H1 (cell line): ENCODE data around the gene TEX55. TPM values are rescaled to one million over a fixed set of nuclear protein-coding genes. Genes with fewer than 3 reads are reported as not detected.

Source experiments
- CTCF ChIA-PET: fragments of 300-600 bp; sonication (Branson Sonifier 250); formaldehyde crosslinking; loops from one replicate; lab custom pipeline; 2021; ENCODE audit not compliant: partially characterized antibody; lab: Charles Lee
- POLR2A ChIA-PET: fragments of 300-600 bp; sonication (Branson Sonifier 250); formaldehyde crosslinking; loops from one replicate; lab custom pipeline; 2021; ENCODE audit warnings: inconsistent platforms; ENCODE audit not compliant: partially characterized antibody; lab: Charles Lee
- DNase-seq, 2 experiments: peaks; one replicate each; pipeline versions ENCODE4 v3.0.0 to v3.0.0-alpha.2; 2010 to 2022; ENCODE audit warnings: low spot score in 2 of 2, low read depth in 1 of 2, mixed read lengths in 1 of 2
- FAIRE-seq: peaks from 2 replicates; lab custom pipeline; 2011; peaks lifted over from hg19 to GRCh38; lab: Jason Lieb, UNC
- H2AFZ ChIP-seq: 2 replicates; pipeline ENCODE4 v1.8.1; 2012; ENCODE audit warnings: low read length, inconsistent platforms
- H2AK5ac ChIP-seq: 2 replicates; pipeline ENCODE4 v1.6.1; 2013; ENCODE audit warnings: low read depth, low read length
- H2BK120ac ChIP-seq: replicated peaks from 2 replicates; pipeline ENCODE3; 2013; ENCODE audit warnings: low read depth, low read length, inconsistent platforms
- H2BK12ac ChIP-seq: 2 replicates; pipeline ENCODE4 v1.6.1; 2013; ENCODE audit warnings: low read depth, low read length
- H2BK15ac ChIP-seq: 2 replicates; pipeline ENCODE4 v1.6.1; 2013; ENCODE audit warnings: low read length
- H2BK20ac ChIP-seq: 2 replicates; pipeline ENCODE4 v1.6.1; 2013; ENCODE audit warnings: low read length
- H2BK5ac ChIP-seq: 2 replicates; pipeline ENCODE4 v1.6.1; 2013; ENCODE audit warnings: low read depth, low read length
- H3K14ac ChIP-seq: 2 replicates; pipeline ENCODE4 v1.6.1; 2013; ENCODE audit warnings: inconsistent platforms; ENCODE audit not compliant: insufficient read length
- H3K18ac ChIP-seq: 2 replicates; pipeline ENCODE4 v1.6.1; 2013; ENCODE audit warnings: low read length; ENCODE audit errors: extremely low read depth
- H3K23ac ChIP-seq: 2 replicates; pipeline ENCODE4 v1.6.1; 2013; ENCODE audit warnings: inconsistent platforms; ENCODE audit not compliant: insufficient read length
- H3K23me2 ChIP-seq: 2 replicates; pipeline ENCODE4 v1.6.1; 2013; ENCODE audit warnings: low read depth, low read length
- H3K27ac ChIP-seq: 2 replicates; pipeline ENCODE4 v1.6.1; 2011; ENCODE audit warnings: low read depth, low read length, inconsistent platforms
- H3K27me3 ChIP-seq, 4 experiments: replicated peaks in 1 of 4; 1 replicate in 1 of 4; 2 replicates in 3 of 4; pipeline versions ENCODE4 v1.6.1 to v1.8.1; 2011 to 2013; ENCODE audit warnings: low read length in 3 of 4, mild to moderate bottlenecking in 3 of 4, inconsistent platforms in 2 of 4, mixed read lengths in 2 of 4, moderate library complexity in 1 of 4; ENCODE audit not compliant: control insufficient read depth in 3 of 4, insufficient read depth in 3 of 4; ENCODE audit errors: extremely low read depth in 1 of 4
- H3K36me3 ChIP-seq, 4 experiments: 2 replicates each; pipeline versions ENCODE4 v1.6.1 to v1.8.1; 2011 to 2013; ENCODE audit warnings: mild to moderate bottlenecking in 4 of 4, low read length in 3 of 4, moderate library complexity in 2 of 4, control low read depth in 1 of 4, inconsistent platforms in 1 of 4; ENCODE audit not compliant: insufficient read depth in 4 of 4, control insufficient read depth in 2 of 4
- H3K4ac ChIP-seq: replicated peaks from 2 replicates; pipeline ENCODE3; 2013; ENCODE audit warnings: low read length, low read depth, mixed read lengths, inconsistent platforms; ENCODE audit not compliant: insufficient read length
- H3K4me1 ChIP-seq, 4 experiments: replicated peaks in 1 of 4; 1 replicate in 1 of 4; 2 replicates in 3 of 4; pipeline versions ENCODE4 v1.6.1 to v1.8.1; 2011 to 2013; ENCODE audit warnings: low read length in 3 of 4, inconsistent platforms in 2 of 4, mixed read lengths in 1 of 4; ENCODE audit not compliant: insufficient read depth in 4 of 4, control insufficient read depth in 3 of 4
- H3K4me2 ChIP-seq, 2 experiments: 2 replicates each; pipeline versions ENCODE4 v1.6.1 to v1.8.1; 2011 to 2013; ENCODE audit warnings: low read depth in 2 of 2, low read length in 2 of 2, control low read depth in 1 of 2, inconsistent platforms in 1 of 2, mild to moderate bottlenecking in 1 of 2; ENCODE audit not compliant: insufficient read depth in 1 of 2
- H3K4me3 ChIP-seq, 4 experiments: fragments of 200-600, 300-600 bp in 1 of 4; sonication (generic), shearing (Covaris generic), sonication (Bioruptor Twin) in 1 of 4; 2 replicates each; pipeline versions ENCODE4 v1.5.1 to v1.8.1; 2011 to 2016; ENCODE audit warnings: low read length in 4 of 4, low read depth in 3 of 4, control low read depth in 2 of 4, inconsistent platforms in 2 of 4, mild to moderate bottlenecking in 2 of 4, mixed read lengths in 1 of 4, moderate library complexity in 1 of 4; ENCODE audit not compliant: insufficient read depth in 2 of 4; ENCODE audit errors: extremely low read depth in 1 of 4
- H3K56ac ChIP-seq: replicated peaks from 2 replicates; pipeline ENCODE3; 2013; ENCODE audit warnings: low read depth, mild to moderate bottlenecking, mixed read lengths, low read length, inconsistent platforms; ENCODE audit not compliant: insufficient read length
- H3K79me1 ChIP-seq: 2 replicates; pipeline ENCODE4 v1.6.1; 2013; ENCODE audit warnings: low read depth, low read length, control low read depth
- H3K79me2 ChIP-seq, 2 experiments: 2 replicates each; pipeline versions ENCODE4 v1.6.1 to v1.8.1; 2012 to 2013; ENCODE audit warnings: low read length in 2 of 2, mild to moderate bottlenecking in 2 of 2, inconsistent platforms in 1 of 2; ENCODE audit not compliant: insufficient read depth in 2 of 2, control insufficient read depth in 1 of 2
- H3K9ac ChIP-seq, 4 experiments: replicated peaks in 1 of 4; 1 replicate in 1 of 4; 2 replicates in 3 of 4; pipeline versions ENCODE4 v1.6.1 to v1.8.1; 2011 to 2013; ENCODE audit warnings: low read depth in 3 of 4, low read length in 3 of 4, control low read depth in 2 of 4, mild to moderate bottlenecking in 2 of 4, moderate library complexity in 2 of 4, inconsistent platforms in 1 of 4; ENCODE audit errors: extremely low read depth in 1 of 4
- H3K9me3 ChIP-seq, 2 experiments: 2 replicates each; pipeline versions ENCODE4 v1.6.1 to v1.8.1; 2012 to 2013; ENCODE audit warnings: mild to moderate bottlenecking in 2 of 2, moderate library complexity in 2 of 2, control low read depth in 1 of 2, inconsistent platforms in 1 of 2, low read depth in 1 of 2, low read length in 1 of 2, mixed read lengths in 1 of 2; ENCODE audit not compliant: insufficient read depth in 2 of 2
- H4K20me1 ChIP-seq, 2 experiments: replicated peaks in 1 of 2; 2 replicates each; pipeline versions ENCODE3 to v1.8.1; 2011 to 2013; ENCODE audit warnings: inconsistent platforms in 2 of 2, low read length in 2 of 2, mild to moderate bottlenecking in 1 of 2; ENCODE audit not compliant: insufficient read depth in 2 of 2, control insufficient read depth in 1 of 2
- H4K5ac ChIP-seq: 2 replicates; pipeline ENCODE4 v1.6.1; 2013; ENCODE audit warnings: low read length, low read depth, mixed read lengths, inconsistent platforms; ENCODE audit not compliant: insufficient read length
- H4K8ac ChIP-seq: 2 replicates; pipeline ENCODE4 v1.8.0; 2013; ENCODE audit warnings: mild to moderate bottlenecking, moderate library complexity, low read length, inconsistent platforms; ENCODE audit not compliant: insufficient read depth; ENCODE audit errors: extremely low read depth
- H4K91ac ChIP-seq: replicated peaks from 2 replicates; pipeline ENCODE3; 2013; ENCODE audit warnings: low read length, mixed read lengths, inconsistent platforms; ENCODE audit not compliant: insufficient read length
- BACH1 ChIP-seq: IDR thresholded peaks from 2 replicates; pipeline ENCODE4 v1.6.1; 2012; ENCODE audit warnings: low read length, improper control_type of control experiment
- CHD1 ChIP-seq: IDR thresholded peaks from 2 replicates; pipeline ENCODE4 v1.6.1; 2012; ENCODE audit warnings: low read depth, low read length, improper control_type of control experiment
- EP300 ChIP-seq, 2 experiments: IDR thresholded peaks; 1 replicate in 1 of 2; 2 replicates in 1 of 2; pipeline ENCODE4 v1.6.1; 2011 to 2012; ENCODE audit warnings: low read depth in 2 of 2, low read length in 2 of 2, mild to moderate bottlenecking in 2 of 2, borderline replicate concordance in 1 of 2, inconsistent platforms in 1 of 2, moderate library complexity in 1 of 2
- RAD21 ChIP-seq, 2 experiments: IDR thresholded peaks in 1 of 2; conservative IDR thresholded peaks in 1 of 2; 2 replicates each; pipeline ENCODE4 v1.6.1; 2011; ENCODE audit warnings: low read depth in 2 of 2, low read length in 2 of 2, improper control_type of control experiment in 1 of 2, inconsistent platforms in 1 of 2, mild to moderate bottlenecking in 1 of 2, moderate library complexity in 1 of 2
- TAF7 ChIP-seq: optimal IDR thresholded peaks from 2 replicates; pipeline ENCODE3; 2011; ENCODE audit warnings: low read depth, mild to moderate bottlenecking, inconsistent platforms, low read length, moderate library complexity, borderline replicate concordance
- WGBS, 2 experiments: shearing (Covaris generic) in 1 of 2; methylation state at CpG; one replicate each; pipeline versions ENCODE4 v1.1.6 to v1.1.7; 2013 to 2015; ENCODE audit warnings: low lambda C conversion rate in 2 of 2, mixed read lengths in 2 of 2, inconsistent platforms in 1 of 2, low coverage in 1 of 2, missing lambda C conversion rate in 1 of 2; ENCODE audit not compliant: insufficient replicate concordance in 2 of 2, insufficient coverage in 1 of 2, insufficient read length in 1 of 2; ENCODE audit errors: extremely low coverage in 1 of 2, missing lambda C conversion rate in 1 of 2; 5-methylcytosine and 5-hydroxymethylcytosine counted together
- polyA plus RNA-seq, 7 experiments: library from polyadenylated mRNA; depleted of rRNA in 3 of 7; stranded (reverse) in 5 of 7; unstranded in 2 of 7; fragments of >200 nt in 5 of 7; fragments of 200-250 nt in 2 of 7; gene quantifications; 1 replicate in 5 of 7; 2 replicates in 1 of 7; 4 replicates in 1 of 7; pipeline versions ENCODE4 v1.2.1 to v1.2.3, GENCODE V29; 2011 to 2013; ENCODE audit warnings: missing spikeins in 2 of 7, mixed read lengths in 2 of 7
- total RNA-seq: library from RNA; stranded (reverse); fragmentation: NEBNext Ultra II Directional; extraction: Animal tissue kit (Norgen Biotek cat#: 25700); gene quantifications from 2 replicates; pipeline ENCODE4 v1.2.1, GENCODE V29; 2021
- TF ChIP-seq, protein P1 (sequence below), 3 experiments: IDR thresholded peaks; 1 replicate in 2 of 3; 2 replicates in 1 of 3; pipeline versions ENCODE4 v1.5.1 to v1.6.1; 2011; ENCODE audit warnings: low read length in 3 of 3, mild to moderate bottlenecking in 3 of 3, inconsistent platforms in 2 of 3, low read depth in 1 of 3, moderate library complexity in 1 of 3; ENCODE audit not compliant: insufficient read depth in 1 of 3; ENCODE audit errors: control extremely low read depth in 1 of 3

The TEX55 gene
- total and polyA plus RNA-seq, 2 of the 8 experiments (the other 6 are each of a cell fraction or from before 2014, with no cell fraction given) = not detected

DNA sequence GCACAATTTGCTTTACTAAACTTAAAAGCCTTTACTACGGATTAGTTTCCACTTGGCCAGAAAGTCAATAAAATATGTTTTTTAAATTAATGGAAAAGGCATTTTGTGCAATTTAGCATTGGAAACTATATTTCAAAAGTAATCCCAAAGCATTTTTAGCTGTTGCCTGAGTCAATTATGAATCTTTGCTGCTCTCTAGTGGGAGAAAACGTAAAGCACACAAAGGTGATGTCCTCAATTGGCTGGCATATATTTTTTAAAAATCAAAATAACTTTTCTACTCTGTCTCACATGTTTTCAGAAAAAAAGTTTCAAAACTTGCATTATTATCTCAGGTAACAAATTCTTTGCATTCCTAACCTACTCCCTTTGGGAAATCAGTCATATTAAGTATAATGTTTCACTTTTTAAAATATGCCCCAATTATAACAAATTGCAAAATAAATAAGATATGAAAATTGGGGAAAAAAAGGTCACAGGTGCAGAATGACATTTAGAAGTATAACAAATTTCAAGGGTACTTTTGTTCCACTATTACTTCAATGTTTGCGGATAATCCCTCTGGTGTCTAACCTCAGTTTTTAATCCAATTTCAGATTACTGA, 47.2 kb upstream of the TEX55 start:
- Histone ChIP-seq H3K4ac (no peak overlapping the region), H3K4me1 (no peaks in the 10 kb centered on the region), H2BK12ac (no peak overlapping the region), H3K23ac (no peak overlapping the region), H3K9ac (no peak overlapping the region), H3K9me3 (no peaks in the 10 kb centered on the region), H4K8ac (no peak overlapping the region), H3K56ac (no peak overlapping the region), H3K14ac (no peak overlapping the region), H3K23me2 (no peaks in the 10 kb centered on the region), H3K79me2 (no peaks in the 10 kb centered on the region), H3K27ac (no peak overlapping the region), H2BK120ac (no peak overlapping the region), H2BK20ac (no peak overlapping the region), H3K4me2 (no peak overlapping the region), H2BK5ac (no peak overlapping the region), H2AFZ (no peak overlapping the region), H3K79me1 (no peaks in the 10 kb centered on the region), H3K18ac (no peak overlapping the region), H4K20me1 (no peaks in the 10 kb centered on the region), H3K27me3 (no peaks in the 10 kb centered on the region), H3K36me3 (no peaks in the 10 kb centered on the region), H4K5ac (no peak overlapping the region), H2AK5ac (no peak overlapping the region), H2BK15ac (no peak overlapping the region), H4K91ac (no peak overlapping the region), H3K4me3 (no peak overlapping the region)
- ChIA-PET POLR2A (no interaction called here), CTCF (interaction anchor here (0.6 to 18.0 kb wide), 13 partner anchors 9 to 957 kb away, joined by 3 to 619 read pairs (median 4); no protein-coding TSS in a partner anchor)
- TF ChIP-seq RAD21 (IDR thresholded peaks at IDR 0.05 in 1 of 2, conservative IDR thresholded peaks at IDR 0.05 in 1 of 2; ENCODE audit: low read depth in 2 of 2, low read length in 2 of 2) (peak; percentile 91 to 95), EP300 (IDR thresholded peaks at IDR 0.05; ENCODE audit: borderline replicate concordance in 1 of 2, low read depth in 2 of 2, low read length in 2 of 2) (no peak), CHD1 (no peak), BACH1 (no peak), TAF7 (no peak)
- TF ChIP-seq, protein P1, sequence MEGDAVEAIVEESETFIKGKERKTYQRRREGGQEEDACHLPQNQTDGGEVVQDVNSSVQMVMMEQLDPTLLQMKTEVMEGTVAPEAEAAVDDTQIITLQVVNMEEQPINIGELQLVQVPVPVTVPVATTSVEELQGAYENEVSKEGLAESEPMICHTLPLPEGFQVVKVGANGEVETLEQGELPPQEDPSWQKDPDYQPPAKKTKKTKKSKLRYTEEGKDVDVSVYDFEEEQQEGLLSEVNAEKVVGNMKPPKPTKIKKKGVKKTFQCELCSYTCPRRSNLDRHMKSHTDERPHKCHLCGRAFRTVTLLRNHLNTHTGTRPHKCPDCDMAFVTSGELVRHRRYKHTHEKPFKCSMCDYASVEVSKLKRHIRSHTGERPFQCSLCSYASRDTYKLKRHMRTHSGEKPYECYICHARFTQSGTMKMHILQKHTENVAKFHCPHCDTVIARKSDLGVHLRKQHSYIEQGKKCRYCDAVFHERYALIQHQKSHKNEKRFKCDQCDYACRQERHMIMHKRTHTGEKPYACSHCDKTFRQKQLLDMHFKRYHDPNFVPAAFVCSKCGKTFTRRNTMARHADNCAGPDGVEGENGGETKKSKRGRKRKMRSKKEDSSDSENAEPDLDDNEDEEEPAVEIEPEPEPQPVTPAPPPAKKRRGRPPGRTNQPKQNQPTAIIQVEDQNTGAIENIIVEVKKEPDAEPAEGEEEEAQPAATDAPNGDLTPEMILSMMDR (IDR thresholded peaks at IDR 0.05; ENCODE audit: control extremely low read depth in 1 of 3, insufficient read depth in 1 of 3, low read depth in 1 of 3, low read length in 3 of 3) = peak in 2 of 3 experiments; percentile 66 to 70; a peak in 3 of 4 replicates
- DNase-seq (no peak), FAIRE-seq (peak; percentile 93)
- 31% methylated on average over 3 of the region's 3 CpGs; no CpG with 5 or more reads in 1 of the 2 experiments for WGBS, 2 experiments
